PC-9 (cell line): ENCODE data around the gene SNX5. TPM values are rescaled to one million over a fixed set of nuclear protein-coding genes. Genes with fewer than 3 reads are reported as not detected.

Experiments
- BruUV-seq: library from RNA; stranded (reverse); fragments of 400-500 nt; replicated peaks from 2 replicates; lab custom pipeline; 2021; lab: Mats Ljungman, UMichigan
- CTCF ChIA-PET: fragments of 300-600 bp; sonication (Branson Sonifier 250); formaldehyde crosslinking; loops from one replicate; lab custom pipeline; 2022; ENCODE audit warnings: antibody characterized with exemption; lab: Charles Lee
- POLR2A ChIA-PET: fragments of 300-600 bp; sonication (Branson Sonifier 250); formaldehyde crosslinking; loops from one replicate; lab custom pipeline; 2022; ENCODE audit warnings: antibody characterized with exemption; ENCODE audit not compliant: unreplicated experiment; lab: Charles Lee
- DNase-seq, 2 experiments: peaks; one replicate each; pipeline versions ENCODE4 v3.0.0 to v3.0.0-alpha.2; 2015 to 2022; ENCODE audit warnings: mixed read lengths in 1 of 2
- H2AFZ ChIP-seq: fragments of 200-600 bp; sonication (generic); 2 replicates; pipeline ENCODE4 v1.8.1; 2017; ENCODE audit warnings: antibody characterized with exemption
- H3F3A ChIP-seq: fragments of 200-600 bp; sonication (generic); 2 replicates; pipeline ENCODE4 v1.8.1; 2017; ENCODE audit warnings: antibody characterized with exemption, mild to moderate bottlenecking, low read depth; ENCODE audit not compliant: insufficient read depth
- H3K27ac ChIP-seq: fragments of 200-600 bp; sonication (generic); 2 replicates; pipeline ENCODE4 v1.6.1; 2016; ENCODE audit warnings: mixed run types
- H3K27me3 ChIP-seq: fragments of 200-600 bp; sonication (generic); 2 replicates; pipeline ENCODE4 v1.6.1; 2016; ENCODE audit warnings: low read depth, mixed run types; ENCODE audit not compliant: insufficient read depth
- H3K36me3 ChIP-seq: fragments of 200-600 bp; sonication (generic); 2 replicates; pipeline ENCODE4 v1.6.1; 2016; ENCODE audit warnings: low read depth, mixed run types
- H3K4me1 ChIP-seq: fragments of 200-600 bp; sonication (generic); replicated peaks from 2 replicates; pipeline ENCODE4 v1.6.1; 2016; ENCODE audit warnings: mixed run types; ENCODE audit not compliant: insufficient read depth
- H3K4me2 ChIP-seq: fragments of 200-600 bp; sonication (generic); 2 replicates; pipeline ENCODE4 v1.6.1; 2017; ENCODE audit warnings: mixed run types
- H3K4me3 ChIP-seq: fragments of 200-600 bp; sonication (generic); 2 replicates; pipeline ENCODE4 v1.6.1; 2016; ENCODE audit warnings: mixed run types
- H3K79me2 ChIP-seq: fragments of 200-600 bp; sonication (generic); 2 replicates; pipeline ENCODE4 v1.6.1; 2017; ENCODE audit warnings: low read depth, mixed run types
- H3K9me2 ChIP-seq: fragments of 200-600 bp; sonication (generic); 2 replicates; pipeline ENCODE4 v1.8.1; 2017; ENCODE audit warnings: mild to moderate bottlenecking; ENCODE audit not compliant: insufficient read depth
- H3K9me3 ChIP-seq: fragments of 200-600 bp; sonication (generic); 2 replicates; pipeline ENCODE4 v1.8.1; 2016; ENCODE audit warnings: low read depth; ENCODE audit not compliant: insufficient read depth
- H4K20me1 ChIP-seq: fragments of 200-600 bp; sonication (generic); 2 replicates; pipeline ENCODE4 v1.8.1; 2017; ENCODE audit not compliant: insufficient read depth
- CTCF ChIP-seq: fragments of 200-600 bp; sonication (generic); conservative IDR thresholded peaks from 2 replicates; pipeline ENCODE4 v1.6.1; 2017; ENCODE audit warnings: mixed run types, antibody characterized with exemption, mild to moderate bottlenecking, moderate library complexity
- EZH2 ChIP-seq: fragments of 200-600 bp; sonication (generic); IDR thresholded peaks from 2 replicates; pipeline ENCODE4 v1.8.0; 2017; ENCODE audit warnings: antibody characterized with exemption, low read depth
- intact Hi-C: fragments of 100-400 bp; cut with micrococcal nuclease; formaldehyde crosslinking; loops from one replicate; pipeline ENCODE4 v1.10.0; 2022; ENCODE audit not compliant: unreplicated experiment
- total RNA-seq: library from RNA; stranded (reverse); gene quantifications from 2 replicates; pipeline ENCODE4 v1.2.3, GENCODE V29; 2021

Gene SNX5
- total RNA-seq, 1 experiment from 2014 or later: 116 TPM

- intact Hi-C loops: no loop called here
- no peaks in the 10 kb centered on the region for H3K79me2 ChIP-seq
- H3K4me1 ChIP-seq: no peaks in the 10 kb centered on the region
- H3K27me3 ChIP-seq: no peaks in the 10 kb centered on the region; the same call in 1 of the 2 replicates
- ChIA-PET CTCF (no interaction called here), POLR2A (no interaction called here)
- H3K27ac ChIP-seq: no peak overlapping the region
- no peak overlapping the region for H3K4me3 ChIP-seq
- DNase-seq: peak in 1 of 2 experiments; percentile 16
- H4K20me1 ChIP-seq: no peaks in the 10 kb centered on the region
- H3K9me3 ChIP-seq: no peaks in the 10 kb centered on the region
- TF ChIP-seq CTCF (no peak), EZH2 (no peak)
- BruUV-seq: no TSS peak
- no peaks in the 10 kb centered on the region for H3K36me3 ChIP-seq
- H2AFZ ChIP-seq: no peak overlapping the region
- H3K9me2 ChIP-seq: no peaks in the 10 kb centered on the region
- no peaks in the 10 kb centered on the region for H3F3A ChIP-seq
- H3K4me2 ChIP-seq: no peak overlapping the region
Observed at GRCh38 chr20:17917832-17918618, 50.6 kb downstream of the SNX5 start.

GRCh38 chr20:17916433-17916891, 52.1 kb downstream of the SNX5 start:
- no peaks in the 10 kb centered on the region for H4K20me1 ChIP-seq
- H2AFZ ChIP-seq: no peak overlapping the region
- no peak for DNase-seq
- intact Hi-C loops: no loop called here
- no peak overlapping the region for H3K27ac ChIP-seq
- POLR2A ChIA-PET: interaction anchor here (0.7 kb wide), 1 partner anchor 11 kb away, joined by 3 read pairs; no protein-coding TSS in a partner anchor
- TF ChIP-seq EZH2: no peak
- no peak for TF ChIP-seq CTCF
- no peaks in the 10 kb centered on the region for H3K9me2 ChIP-seq
- no TSS peak for BruUV-seq
- no peaks in the 10 kb centered on the region for H3K9me3 ChIP-seq
- H3F3A ChIP-seq: no peaks in the 10 kb centered on the region
- no peaks in the 10 kb centered on the region for H3K79me2 ChIP-seq
- CTCF ChIA-PET: no interaction called here
- H3K4me2 ChIP-seq: no peak overlapping the region
- H3K4me1 ChIP-seq: no peaks in the 10 kb centered on the region
- no peaks in the 10 kb centered on the region; the same call in 1 of the 2 replicates for H3K27me3 ChIP-seq
- H3K36me3 ChIP-seq: no peaks in the 10 kb centered on the region
- no peak overlapping the region for H3K4me3 ChIP-seq

- ChIA-PET CTCF (no interaction called here), POLR2A (no interaction called here)
- no peaks in the 10 kb centered on the region for H3F3A ChIP-seq
- no peak overlapping the region for H3K27ac ChIP-seq
- H3K79me2 ChIP-seq: no peaks in the 10 kb centered on the region
- H3K27me3 ChIP-seq: no peaks in the 10 kb centered on the region; the same call in 1 of the 2 replicates
- TF ChIP-seq CTCF (no peak), EZH2 (no peak)
- H3K9me3 ChIP-seq: no peaks in the 10 kb centered on the region
- intact Hi-C loops: no loop called here
- H4K20me1 ChIP-seq: no peaks in the 10 kb centered on the region
- H3K9me2 ChIP-seq: no peaks in the 10 kb centered on the region
- no peaks in the 10 kb centered on the region for H3K36me3 ChIP-seq
- no TSS peak for BruUV-seq
- DNase-seq: no peak
- H3K4me3 ChIP-seq: no peak overlapping the region
- H2AFZ ChIP-seq: no peak overlapping the region
- no peaks in the 10 kb centered on the region for H3K4me1 ChIP-seq
- no peak overlapping the region for H3K4me2 ChIP-seq
Observed at GRCh38 chr20:17914957-17915356, 53.6 kb downstream of the SNX5 start.
